H1 (cell line): ENCODE measurements around the gene TRIM71. TPM values are rescaled to one million over a fixed set of nuclear protein-coding genes. Genes with fewer than 3 reads are reported as not detected.

ENCODE experiments used
- ATF3 ChIP-seq: IDR thresholded peaks from 2 replicates; pipeline ENCODE4 v1.6.1; 2011; ENCODE audit warnings: low read depth, mild to moderate bottlenecking, low read length; ENCODE audit not compliant: insufficient read depth
- CHD1 ChIP-seq: IDR thresholded peaks from 2 replicates; pipeline ENCODE4 v1.6.1; 2012; ENCODE audit warnings: low read depth, low read length, improper control_type of control experiment
- CTBP2 ChIP-seq: IDR thresholded peaks from 2 replicates; pipeline ENCODE4 v1.7.0; 2011; ENCODE audit warnings: borderline replicate concordance, mild to moderate bottlenecking, moderate library complexity, mixed read lengths, low read length; ENCODE audit not compliant: insufficient read depth, insufficient read length
- GABPA ChIP-seq: IDR thresholded peaks from 2 replicates; pipeline ENCODE4 v1.6.1; 2011; ENCODE audit warnings: mild to moderate bottlenecking, low read length, moderate library complexity, borderline replicate concordance; ENCODE audit not compliant: insufficient read depth
- GTF2F1 ChIP-seq: IDR thresholded peaks from 2 replicates; pipeline ENCODE4 v1.6.1; 2012; ENCODE audit warnings: low read depth, low read length, improper control_type of control experiment, borderline replicate concordance
- JUND ChIP-seq: IDR thresholded peaks from 2 replicates; pipeline ENCODE4 v1.6.1; 2011; ENCODE audit warnings: mild to moderate bottlenecking, improper control_type of control experiment, low read length
- NANOG ChIP-seq: IDR thresholded peaks from 2 replicates; pipeline ENCODE4 v1.6.1; 2011; ENCODE audit warnings: low read length, low read depth, mild to moderate bottlenecking, inconsistent platforms; ENCODE audit not compliant: insufficient read depth, poor library complexity, severe bottlenecking
- POLR2AphosphoS5 ChIP-seq: IDR thresholded peaks from 2 replicates; pipeline ENCODE4 v1.6.1; 2011; ENCODE audit warnings: low read depth, low read length
- RAD21 ChIP-seq, 2 experiments: IDR thresholded peaks in 1 of 2; conservative IDR thresholded peaks in 1 of 2; 2 replicates each; pipeline ENCODE4 v1.6.1; 2011; ENCODE audit warnings: low read depth in 2 of 2, low read length in 2 of 2, improper control_type of control experiment in 1 of 2, inconsistent platforms in 1 of 2, mild to moderate bottlenecking in 1 of 2, moderate library complexity in 1 of 2
- RBBP5 ChIP-seq: IDR thresholded peaks from 2 replicates; pipeline ENCODE4 v1.7.1; 2012; ENCODE audit warnings: low read depth, mild to moderate bottlenecking, inconsistent platforms, low read length, moderate library complexity, borderline replicate concordance
- SIN3A ChIP-seq, 2 experiments: IDR thresholded peaks in 1 of 2; conservative IDR thresholded peaks in 1 of 2; 2 replicates each; pipeline ENCODE4 v1.6.1; 2011 to 2012; ENCODE audit warnings: low read length in 2 of 2, improper control_type of control experiment in 1 of 2, low read depth in 1 of 2, mild to moderate bottlenecking in 1 of 2
- SIRT6 ChIP-seq: IDR thresholded peaks from one replicate; pipeline ENCODE4 v1.7.1; 2012; ENCODE audit warnings: low read length, inconsistent platforms
- SP2 ChIP-seq: IDR thresholded peaks from 2 replicates; pipeline ENCODE4 v1.6.1; 2012; ENCODE audit warnings: mild to moderate bottlenecking, low read length, inconsistent platforms
- SRF ChIP-seq: IDR thresholded peaks from 2 replicates; pipeline ENCODE4 v1.6.1; 2011; ENCODE audit warnings: mild to moderate bottlenecking, low read depth, low read length, moderate library complexity
- ZNF274 ChIP-seq: IDR thresholded peaks from 2 replicates; pipeline ENCODE4 v1.7.0; 2012; ENCODE audit warnings: low read length, borderline replicate concordance; ENCODE audit errors: extremely low read depth
- polyA plus RNA-seq, 7 experiments: library from polyadenylated mRNA; depleted of rRNA in 3 of 7; stranded (reverse) in 5 of 7; unstranded in 2 of 7; fragments of >200 nt in 5 of 7; fragments of 200-250 nt in 2 of 7; gene quantifications; 1 replicate in 5 of 7; 2 replicates in 1 of 7; 4 replicates in 1 of 7; pipeline versions ENCODE4 v1.2.1 to v1.2.3, GENCODE V29; 2011 to 2013; ENCODE audit warnings: missing spikeins in 2 of 7, mixed read lengths in 2 of 7
- total RNA-seq: library from RNA; stranded (reverse); fragmentation: NEBNext Ultra II Directional; extraction: Animal tissue kit (Norgen Biotek cat#: 25700); gene quantifications from 2 replicates; pipeline ENCODE4 v1.2.1, GENCODE V29; 2021

The TRIM71 gene
- total and polyA plus RNA-seq, 2 of the 8 experiments (the other 6 are each of a cell fraction or from before 2014, with no cell fraction given), result 53.7 to 293 TPM

- TF ChIP-seq POLR2AphosphoS5, result peak; percentile 54
- 0 out of 2 replicates have a peak, but pooled peaks have one; percentile 60 for TF ChIP-seq RBBP5
- no peak for TF ChIP-seq GTF2F1
- TF ChIP-seq NANOG, result no peak
- TF ChIP-seq CTBP2, result no peak
- TF ChIP-seq SIN3A (conservative IDR thresholded peaks at IDR 0.05 in 1 of 2, IDR thresholded peaks at IDR 0.05 in 1 of 2; ENCODE audit: low read depth in 1 of 2, low read length in 2 of 2), result peak in 1 of 2 experiments; percentile 45; a peak in 1 of 4 replicates
- no peak for TF ChIP-seq SP2
- no peak for TF ChIP-seq SIRT6
- TF ChIP-seq CHD1, result 0 out of 2 replicates have a peak, but pooled peaks have one; percentile 45
- TF ChIP-seq RAD21 (IDR thresholded peaks at IDR 0.05 in 1 of 2, conservative IDR thresholded peaks at IDR 0.05 in 1 of 2; ENCODE audit: low read depth in 2 of 2, low read length in 2 of 2), result 0 out of 4 replicates have a peak, but pooled peaks of 1 of the 2 experiments have one; percentile 4
- TF ChIP-seq ATF3, result no peak
- TF ChIP-seq SRF, result no peak
- TF ChIP-seq ZNF274, result no peak
- no peak for TF ChIP-seq JUND
- peak; percentile 50; the same call in 1 of the 2 replicates for TF ChIP-seq GABPA
These were observed 4.0 kb downstream of the TRIM71 start (continued) for GRCh38 chr3:32821686-32822296.
